COLO829 (cell line): Measurements from ENCODE around the gene MOCS1.

Experiments
- DNase-seq: peaks from one replicate; pipeline ENCODE4 v3.0.0; 2012; ENCODE audit warnings: low spot score

The MOCS1 gene

GRCh38 chr6:39948199-39948791 lies 14.0 kb upstream of the MOCS1 start:
- no peak for DNase-seq

GRCh38 chr6:39947611-39948068 lies 13.4 kb upstream of the MOCS1 start:
- no peak for DNase-seq

- no peak for DNase-seq
These were observed 11.4 kb upstream of the MOCS1 start for GRCh38 chr6:39945626-39946025.

- DNase-seq = no peak
These were observed 8.8 kb upstream of the MOCS1 start for GRCh38 chr6:39942903-39943580.

GRCh38 chr6:39941820-39942219 lies 7.6 kb upstream of the MOCS1 start:
- no peak for DNase-seq

- no peak for DNase-seq
These were observed 6.9 kb upstream of the MOCS1 start for GRCh38 chr6:39941138-39941537.

GRCh38 chr6:39938773-39939654 lies 4.8 kb upstream of the MOCS1 start:
- DNase-seq = no peak

- no peak for DNase-seq
These were observed 3.5 kb upstream of the MOCS1 start for GRCh38 chr6:39937686-39938333.

- DNase-seq = no peak
These were observed 2.6 kb upstream of the MOCS1 start for GRCh38 chr6:39936857-39937256.

- no peak for DNase-seq
These were observed 979 bp upstream of the MOCS1 start for GRCh38 chr6:39935241-39935640.

- DNase-seq = no peak
These were observed 562 bp downstream of the MOCS1 start for GRCh38 chr6:39933669-39934130.

GRCh38 chr6:39932386-39932910 lies 1.8 kb downstream of the MOCS1 start:
- no peak for DNase-seq

GRCh38 chr6:39931607-39932006 lies 2.7 kb downstream of the MOCS1 start:
- DNase-seq = no peak

GRCh38 chr6:39930540-39930939 lies 3.7 kb downstream of the MOCS1 start:
- no peak for DNase-seq

- DNase-seq = no peak
These were observed 4.4 kb downstream of the MOCS1 start for GRCh38 chr6:39929733-39930461.

GRCh38 chr6:39929039-39929732 lies 5.1 kb downstream of the MOCS1 start:
- no peak for DNase-seq

GRCh38 chr6:39927159-39927558 lies 7.1 kb downstream of the MOCS1 start:
- no peak for DNase-seq

GRCh38 chr6:39926668-39927067 lies 7.6 kb downstream of the MOCS1 start:
- DNase-seq = no peak

- DNase-seq = no peak
These were observed 8.4 kb downstream of the MOCS1 start for GRCh38 chr6:39925931-39926290.

GRCh38 chr6:39925191-39925930 lies 8.9 kb downstream of the MOCS1 start:
- no peak for DNase-seq
